HG02870 (cell line): ENCODE data around the gene DDR1.
"Not testable (repeated sequence)": the region's sequence is repeated elsewhere in the genome, so short reads cannot be mapped to it uniquely, and the experiment has no call there.

Source experiments
- ATAC-seq: cut with Tn5 transposase; IDR thresholded peaks from one replicate; pipeline ENCODE4 v1.9.1; 2021; ENCODE audit warnings: mild to moderate bottlenecking, moderate library complexity; ENCODE audit not compliant: unreplicated experiment

Gene DDR1

GRCh38 chr6:30891816-30892538, 7.7 kb downstream of the DDR1 start:
- ATAC-seq = no peak

- no peak for ATAC-seq
Measured at GRCh38 chr6:30893001-30893591, 8.8 kb downstream of the DDR1 start.

GRCh38 chr6:30893666-30894065, 9.3 kb downstream of the DDR1 start:
- ATAC-seq = no peak

GRCh38 chr6:30894381-30894780, 10.1 kb downstream of the DDR1 start:
- ATAC-seq = no peak

GRCh38 chr6:30894935-30895334, 10.6 kb downstream of the DDR1 start:
- ATAC-seq = no peak

DNA sequence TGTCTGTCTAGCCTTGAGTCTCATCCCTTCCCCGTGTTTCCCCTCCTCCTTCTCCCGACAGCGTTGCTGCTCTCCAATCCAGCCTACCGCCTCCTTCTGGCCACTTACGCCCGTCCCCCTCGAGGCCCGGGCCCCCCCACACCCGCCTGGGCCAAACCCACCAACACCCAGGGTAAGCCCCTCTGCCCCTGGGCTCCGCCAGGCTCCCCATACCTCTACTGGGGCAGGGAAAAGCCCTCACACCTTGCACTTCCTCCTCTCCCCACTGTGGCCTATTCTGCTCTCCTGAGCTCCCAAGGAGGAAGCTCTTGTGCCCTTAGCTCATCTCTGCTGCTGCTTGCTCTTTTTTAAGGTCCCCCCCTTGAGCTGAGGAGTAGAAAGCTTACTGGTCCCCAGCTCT, 11.0 kb downstream of the DDR1 start:
- ATAC-seq = no peak

DNA sequence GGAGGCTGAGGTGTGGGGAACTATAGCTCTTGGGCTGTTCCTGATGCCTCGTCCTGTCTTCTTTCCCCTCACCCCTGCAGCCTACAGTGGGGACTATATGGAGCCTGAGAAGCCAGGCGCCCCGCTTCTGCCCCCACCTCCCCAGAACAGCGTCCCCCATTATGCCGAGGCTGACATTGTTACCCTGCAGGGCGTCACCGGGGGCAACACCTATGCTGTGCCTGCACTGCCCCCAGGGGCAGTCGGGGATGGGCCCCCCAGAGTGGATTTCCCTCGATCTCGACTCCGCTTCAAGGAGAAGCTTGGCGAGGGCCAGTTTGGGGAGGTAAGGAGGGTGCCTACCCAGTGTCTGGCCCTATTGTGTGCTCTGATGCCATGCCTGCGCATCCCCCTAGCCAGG, 12.2 kb downstream of the DDR1 start:
- ATAC-seq = no peak

DNA sequence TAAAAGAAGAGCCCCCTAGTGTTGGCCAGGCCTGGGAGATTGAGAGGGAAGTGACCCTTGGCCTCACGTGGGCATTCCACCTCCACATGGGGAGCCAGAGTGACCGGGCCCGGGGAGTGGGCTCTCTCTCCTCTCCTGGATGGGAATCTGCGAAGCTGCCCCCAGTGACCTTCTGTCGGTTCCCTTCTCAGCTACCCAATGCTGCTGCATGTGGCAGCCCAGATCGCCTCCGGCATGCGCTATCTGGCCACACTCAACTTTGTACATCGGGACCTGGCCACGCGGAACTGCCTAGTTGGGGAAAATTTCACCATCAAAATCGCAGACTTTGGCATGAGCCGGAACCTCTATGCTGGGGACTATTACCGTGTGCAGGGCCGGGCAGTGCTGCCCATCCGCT, 13.6 kb downstream of the DDR1 start:
- ATAC-seq = no peak

DNA sequence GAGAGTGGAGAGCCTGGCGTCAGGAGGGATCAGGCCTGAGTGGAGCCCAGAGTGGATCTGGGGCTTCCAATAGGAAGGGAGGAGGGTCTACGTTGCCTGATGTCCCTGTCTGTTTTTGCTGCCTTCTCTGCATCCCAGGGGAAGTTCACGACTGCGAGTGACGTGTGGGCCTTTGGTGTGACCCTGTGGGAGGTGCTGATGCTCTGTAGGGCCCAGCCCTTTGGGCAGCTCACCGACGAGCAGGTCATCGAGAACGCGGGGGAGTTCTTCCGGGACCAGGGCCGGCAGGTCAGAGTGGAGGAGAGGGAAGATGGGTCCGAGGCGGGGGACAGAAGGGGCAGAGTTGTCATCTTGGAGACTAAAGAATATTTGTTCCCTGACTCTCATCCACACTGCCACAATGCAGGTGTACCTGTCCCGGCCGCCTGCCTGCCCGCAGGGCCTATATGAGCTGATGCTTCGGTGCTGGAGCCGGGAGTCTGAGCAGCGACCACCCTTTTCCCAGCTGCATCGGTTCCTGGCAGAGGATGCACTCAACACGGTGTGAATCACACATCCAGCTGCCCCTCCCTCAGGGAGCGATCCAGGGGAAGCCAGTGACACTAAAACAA, 14.5 kb downstream of the DDR1 start:
- no peak for ATAC-seq

- no peak for ATAC-seq
Measured at GRCh38 chr6:30900863-30901417, 16.6 kb downstream of the DDR1 start.

GRCh38 chr6:30901436-30901835, 17.1 kb downstream of the DDR1 start:
- ATAC-seq = no peak

GRCh38 chr6:30902196-30902595, 17.9 kb downstream of the DDR1 start:
- ATAC-seq = not testable (repeated sequence)

GRCh38 chr6:30902709-30903108, 18.4 kb downstream of the DDR1 start:
- ATAC-seq = no peak

DNA sequence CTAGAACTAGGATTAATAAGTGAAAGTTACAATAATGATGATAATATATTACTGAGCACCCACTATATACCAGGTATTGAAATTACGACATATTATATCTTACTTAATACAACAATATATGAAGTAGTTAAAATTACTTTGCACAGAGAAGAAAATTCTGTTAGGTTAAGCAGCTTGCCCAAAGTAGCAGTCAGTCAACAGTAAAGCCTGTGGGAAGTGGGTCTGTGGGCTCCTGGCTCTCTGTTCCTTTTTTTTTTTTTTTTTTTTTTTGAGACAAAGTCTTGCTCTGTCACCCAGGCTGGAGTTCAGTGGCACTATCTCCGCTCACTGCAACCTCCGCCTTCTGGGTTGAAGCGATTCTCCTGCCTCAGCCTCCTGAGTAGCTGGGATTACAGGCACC, 18.9 kb downstream of the DDR1 start:
- ATAC-seq = no peak

GRCh38 chr6:30907290-30907757, 23.0 kb downstream of the DDR1 start:
- ATAC-seq = not testable (repeated sequence)

DNA sequence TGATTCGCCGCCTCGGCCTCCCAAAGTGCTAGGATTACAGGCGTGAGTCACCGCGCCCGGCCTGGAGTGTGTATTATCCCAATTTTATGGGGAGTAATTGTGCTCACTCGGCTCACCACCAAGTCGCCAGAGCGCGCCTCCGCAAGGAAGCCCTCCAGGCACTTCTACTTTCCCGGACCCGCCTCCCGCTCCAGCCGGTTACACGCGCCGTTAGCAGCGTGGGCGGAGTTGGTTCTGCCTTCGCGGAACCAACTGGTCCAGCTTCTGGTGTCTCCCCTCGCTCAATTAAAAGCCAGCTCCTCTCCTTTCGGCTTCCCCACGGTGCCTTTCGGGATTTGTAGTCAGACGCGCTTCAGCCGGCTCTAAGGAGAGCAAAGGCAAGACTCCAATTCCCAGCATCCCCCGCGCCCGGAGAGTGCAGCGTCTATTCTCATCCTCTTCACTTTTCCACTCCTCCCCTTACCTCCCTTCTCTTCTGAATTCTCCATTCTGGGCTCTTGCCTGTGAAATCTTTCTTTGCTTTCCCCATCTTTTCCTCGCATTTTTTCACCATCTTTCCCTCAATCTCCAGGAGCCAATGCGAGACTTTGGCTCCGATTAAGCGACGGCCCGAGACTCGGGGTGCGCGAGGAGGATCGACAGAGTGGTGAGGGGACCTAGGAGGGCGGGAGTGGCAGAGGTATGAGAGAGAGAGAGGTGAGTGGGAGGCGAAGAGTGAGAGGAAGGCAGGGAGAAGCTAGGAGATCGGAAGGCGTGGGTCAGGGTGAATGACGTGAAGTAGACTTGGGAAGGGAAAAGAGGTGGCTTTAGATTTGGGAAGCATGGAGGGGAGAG, 23.7 kb downstream of the DDR1 start, which contains the start of gene GTF2H4:
Gene GTF2H4 (plus strand): TSS at position 450 of the 834 bp plus-strand sequence.
- ATAC-seq = peak; percentile 94

- ATAC-seq = no peak
Measured at GRCh38 chr6:30908700-30909099, 24.4 kb downstream of the DDR1 start.

DNA sequence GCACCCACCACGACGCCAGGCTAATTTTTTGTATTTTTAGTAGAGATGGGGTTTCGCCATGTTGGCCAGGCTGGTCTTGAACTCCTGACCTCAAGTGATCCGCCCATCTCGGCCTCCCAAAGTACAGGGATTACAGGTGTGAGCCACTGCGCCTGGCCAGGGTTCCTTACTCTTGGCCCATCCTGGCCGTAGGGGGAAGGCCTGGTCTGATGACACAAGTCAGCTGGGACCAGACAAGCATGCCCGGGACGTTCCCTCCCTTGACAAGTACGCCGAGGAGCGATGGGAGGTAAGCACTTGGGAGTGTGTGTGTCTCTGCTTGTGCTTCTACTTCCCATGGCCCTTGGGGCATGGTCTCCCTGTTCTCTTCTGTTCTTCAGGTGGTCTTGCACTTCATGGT, 26.2 kb downstream of the DDR1 start:
- ATAC-seq = not testable (repeated sequence)

DNA sequence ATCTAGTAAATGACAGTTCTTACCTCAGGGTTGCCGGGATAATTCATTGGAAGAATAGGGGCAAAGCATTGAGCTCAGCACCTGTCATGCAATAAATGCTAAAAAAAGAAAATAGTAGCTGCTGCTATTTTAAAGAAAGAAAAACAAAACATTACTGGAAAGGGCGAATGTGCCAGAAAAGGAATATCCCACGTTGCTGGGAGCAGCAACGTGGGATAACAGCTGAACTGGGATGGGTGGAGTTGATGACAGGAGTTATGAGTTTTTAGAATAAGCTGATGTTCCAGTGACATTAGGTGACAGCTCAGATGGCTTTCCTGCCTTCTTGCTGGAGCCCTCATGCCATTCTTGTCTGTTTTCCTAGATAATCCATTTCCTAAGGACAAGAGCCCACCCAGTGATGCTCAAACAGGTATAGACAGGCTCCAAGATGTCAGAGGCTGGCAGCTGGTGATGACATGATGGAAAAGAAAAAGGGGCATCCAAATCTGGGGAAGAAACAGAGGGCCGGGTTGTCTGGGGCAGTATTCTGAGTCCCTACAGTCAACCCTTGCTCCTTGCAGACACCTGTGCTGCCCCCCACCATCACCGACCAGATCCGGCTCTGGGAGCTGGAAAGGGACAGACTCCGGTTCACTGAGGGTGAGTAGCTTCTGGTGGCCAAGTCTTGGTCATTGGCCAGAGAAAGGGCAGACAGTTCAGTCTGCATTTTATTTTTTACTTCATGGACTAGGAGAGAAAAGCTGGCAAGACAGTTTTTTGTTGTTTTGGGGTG, 28.6 kb downstream of the DDR1 start:
- ATAC-seq = no peak

GRCh38 chr6:30913721-30914075, 29.4 kb downstream of the DDR1 start:
- ATAC-seq = no peak
